HG03060 (cell line): Measurements from ENCODE around the gene TAS2R10.

ENCODE experiments used
- ATAC-seq: cut with Tn5 transposase; IDR thresholded peaks from one replicate; pipeline ENCODE4 v1.9.1; 2021; ENCODE audit warnings: low read depth, moderate number of reproducible peaks; ENCODE audit not compliant: unreplicated experiment

Gene TAS2R10

DNA sequence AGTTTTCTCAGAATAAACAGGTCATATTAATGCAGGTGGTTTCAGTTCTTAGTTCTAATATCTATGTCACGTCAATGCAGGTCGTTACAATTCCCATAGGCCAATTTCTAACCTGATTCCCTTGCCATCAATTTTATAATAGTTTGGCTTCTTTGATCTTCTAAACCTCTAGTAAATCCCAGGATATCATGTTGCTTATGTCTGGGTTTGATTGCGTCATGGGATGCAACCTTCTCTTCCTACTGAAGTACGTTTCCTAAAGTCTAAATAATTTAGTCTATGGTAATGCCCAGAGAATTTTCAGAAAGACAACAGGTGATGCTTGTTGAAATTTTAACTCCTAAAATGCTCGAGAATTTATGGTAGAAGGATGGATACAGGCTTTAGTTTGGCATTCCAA, 42.9 kb downstream of the TAS2R10 start:
- no peak for ATAC-seq

DNA sequence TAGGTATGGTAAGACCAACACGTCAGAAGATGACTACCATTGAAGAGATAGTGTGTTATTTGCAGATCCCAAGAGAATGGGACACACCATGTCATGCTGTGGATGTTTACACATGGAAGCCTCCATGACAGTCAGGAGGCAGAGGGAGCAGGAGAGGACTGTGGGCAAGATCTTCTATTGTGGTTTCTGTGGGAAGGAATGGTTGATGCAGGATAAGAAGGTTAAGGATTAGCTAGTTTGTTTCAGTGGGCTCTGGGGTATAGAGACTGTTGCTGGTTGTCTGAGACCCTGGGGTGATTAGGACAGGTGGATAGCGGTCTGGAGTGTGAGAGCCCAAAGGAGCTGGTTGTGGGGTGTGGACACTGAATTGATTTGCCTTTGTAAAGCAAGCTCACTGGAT, 47.1 kb downstream of the TAS2R10 start:
- no peak for ATAC-seq
